Measurements from ENCODE around the gene SSR1.
"Not testable (repeated sequence)": the region's sequence is repeated elsewhere in the genome, so short reads cannot be mapped to it uniquely, and the experiment has no call there.

The SSR1 gene

DNA sequence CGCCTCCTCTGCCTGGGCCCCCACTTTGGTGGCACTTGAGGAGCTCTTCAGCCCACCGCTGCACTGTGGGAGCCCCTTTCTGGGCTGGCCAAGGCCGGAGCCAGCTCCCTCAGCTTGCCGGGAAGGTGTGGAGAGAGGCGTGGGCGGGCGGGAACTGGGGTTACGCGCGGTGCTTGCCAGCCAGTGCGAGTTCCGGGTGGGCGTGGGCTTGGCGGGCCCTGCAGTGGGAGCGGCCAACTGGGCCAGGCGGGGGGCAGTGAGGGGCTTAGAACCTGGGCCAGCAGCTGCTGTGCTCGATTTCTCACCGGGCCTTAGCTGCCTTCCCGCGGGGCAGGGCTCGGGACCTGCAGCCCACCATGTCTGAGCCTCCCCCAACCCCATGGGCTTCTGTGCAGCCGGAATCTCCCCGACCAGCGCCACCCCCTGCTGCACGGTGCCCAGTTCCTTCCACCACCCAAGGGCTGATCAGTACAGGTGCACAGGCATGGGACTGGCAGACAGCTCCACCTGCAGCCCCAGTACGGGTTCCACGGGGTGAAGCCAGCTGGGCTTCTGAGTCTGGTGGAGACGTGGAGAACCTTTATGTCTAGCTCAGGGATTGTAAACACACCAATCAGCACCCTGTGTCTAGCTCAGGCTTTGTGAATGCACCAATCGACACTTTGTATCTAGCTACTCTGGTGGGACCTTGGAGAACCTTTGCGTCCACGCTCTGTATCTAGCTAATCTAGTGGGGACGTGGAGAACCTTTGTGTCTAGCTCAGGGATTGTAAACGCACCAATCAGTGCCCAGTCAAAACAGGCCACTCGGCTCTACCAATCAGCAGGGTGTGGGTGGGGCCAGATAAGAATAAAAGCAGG lies 2.3 kb upstream of the SSR1 start:
- TF ChIP-seq POLR2AphosphoS5 (IDR thresholded peaks at IDR 0.05; ENCODE audit: low read depth), result peak; percentile 36; the same call in 1 of the 2 replicates
- DNase-seq (ENCODE audit: low read depth in 1 of 2, low spot score in 1 of 2), result peak in 1 of 2 experiments; percentile 40
- not testable (repeated sequence) for H3K4me3 ChIP-seq (replicated peaks; ENCODE audit: insufficient read depth, low read length); H3K27me3 ChIP-seq (ENCODE audit: insufficient read depth, poor library complexity, severe bottlenecking)
- peak overlapping the region; percentile 86 for H3K27ac ChIP-seq (replicated peaks)

DNA sequence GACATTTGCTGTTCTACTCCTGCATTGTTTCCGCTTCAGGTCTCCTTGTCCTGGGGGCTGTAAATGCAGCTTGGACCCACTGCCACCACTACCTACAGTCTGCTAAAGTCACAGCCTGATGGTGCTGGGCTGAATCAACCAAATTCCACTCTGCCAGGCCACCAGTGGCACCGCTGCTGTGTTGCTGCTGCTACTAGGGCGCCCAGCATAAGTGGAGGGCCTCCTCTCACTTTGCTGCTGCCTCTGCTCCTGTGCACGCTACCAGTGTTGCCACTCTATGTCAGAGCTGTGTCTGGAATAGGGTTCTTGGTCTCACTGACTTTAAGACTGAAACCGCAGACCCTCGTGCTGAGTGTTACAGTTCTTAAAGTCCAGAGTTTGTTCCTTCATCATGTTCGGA lies 1.4 kb upstream of the SSR1 start:
- Histone ChIP-seq H3K4me3 (replicated peaks; ENCODE audit: insufficient read depth, low read length) (no peak overlapping the region), H3K27me3 (ENCODE audit: insufficient read depth, poor library complexity, severe bottlenecking) (no peaks in the 10 kb centered on the region), H3K27ac (replicated peaks) (peak overlapping the region; percentile 86)
- TF ChIP-seq, protein P1, sequence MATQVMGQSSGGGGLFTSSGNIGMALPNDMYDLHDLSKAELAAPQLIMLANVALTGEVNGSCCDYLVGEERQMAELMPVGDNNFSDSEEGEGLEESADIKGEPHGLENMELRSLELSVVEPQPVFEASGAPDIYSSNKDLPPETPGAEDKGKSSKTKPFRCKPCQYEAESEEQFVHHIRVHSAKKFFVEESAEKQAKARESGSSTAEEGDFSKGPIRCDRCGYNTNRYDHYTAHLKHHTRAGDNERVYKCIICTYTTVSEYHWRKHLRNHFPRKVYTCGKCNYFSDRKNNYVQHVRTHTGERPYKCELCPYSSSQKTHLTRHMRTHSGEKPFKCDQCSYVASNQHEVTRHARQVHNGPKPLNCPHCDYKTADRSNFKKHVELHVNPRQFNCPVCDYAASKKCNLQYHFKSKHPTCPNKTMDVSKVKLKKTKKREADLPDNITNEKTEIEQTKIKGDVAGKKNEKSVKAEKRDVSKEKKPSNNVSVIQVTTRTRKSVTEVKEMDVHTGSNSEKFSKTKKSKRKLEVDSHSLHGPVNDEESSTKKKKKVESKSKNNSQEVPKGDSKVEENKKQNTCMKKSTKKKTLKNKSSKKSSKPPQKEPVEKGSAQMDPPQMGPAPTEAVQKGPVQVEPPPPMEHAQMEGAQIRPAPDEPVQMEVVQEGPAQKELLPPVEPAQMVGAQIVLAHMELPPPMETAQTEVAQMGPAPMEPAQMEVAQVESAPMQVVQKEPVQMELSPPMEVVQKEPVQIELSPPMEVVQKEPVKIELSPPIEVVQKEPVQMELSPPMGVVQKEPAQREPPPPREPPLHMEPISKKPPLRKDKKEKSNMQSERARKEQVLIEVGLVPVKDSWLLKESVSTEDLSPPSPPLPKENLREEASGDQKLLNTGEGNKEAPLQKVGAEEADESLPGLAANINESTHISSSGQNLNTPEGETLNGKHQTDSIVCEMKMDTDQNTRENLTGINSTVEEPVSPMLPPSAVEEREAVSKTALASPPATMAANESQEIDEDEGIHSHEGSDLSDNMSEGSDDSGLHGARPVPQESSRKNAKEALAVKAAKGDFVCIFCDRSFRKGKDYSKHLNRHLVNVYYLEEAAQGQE (IDR thresholded peaks at IDR 0.05; ENCODE audit: insufficient replicate concordance, low read depth), result no peak
- TF ChIP-seq POLR2AphosphoS5 (IDR thresholded peaks at IDR 0.05; ENCODE audit: low read depth) (no peak), GABPA (IDR thresholded peaks at IDR 0.05; ENCODE audit: low read depth) (no peak), SPI1 (IDR thresholded peaks at IDR 0.05; ENCODE audit: borderline replicate concordance, low read depth) (no peak)
- TF ChIP-seq, protein P2, sequence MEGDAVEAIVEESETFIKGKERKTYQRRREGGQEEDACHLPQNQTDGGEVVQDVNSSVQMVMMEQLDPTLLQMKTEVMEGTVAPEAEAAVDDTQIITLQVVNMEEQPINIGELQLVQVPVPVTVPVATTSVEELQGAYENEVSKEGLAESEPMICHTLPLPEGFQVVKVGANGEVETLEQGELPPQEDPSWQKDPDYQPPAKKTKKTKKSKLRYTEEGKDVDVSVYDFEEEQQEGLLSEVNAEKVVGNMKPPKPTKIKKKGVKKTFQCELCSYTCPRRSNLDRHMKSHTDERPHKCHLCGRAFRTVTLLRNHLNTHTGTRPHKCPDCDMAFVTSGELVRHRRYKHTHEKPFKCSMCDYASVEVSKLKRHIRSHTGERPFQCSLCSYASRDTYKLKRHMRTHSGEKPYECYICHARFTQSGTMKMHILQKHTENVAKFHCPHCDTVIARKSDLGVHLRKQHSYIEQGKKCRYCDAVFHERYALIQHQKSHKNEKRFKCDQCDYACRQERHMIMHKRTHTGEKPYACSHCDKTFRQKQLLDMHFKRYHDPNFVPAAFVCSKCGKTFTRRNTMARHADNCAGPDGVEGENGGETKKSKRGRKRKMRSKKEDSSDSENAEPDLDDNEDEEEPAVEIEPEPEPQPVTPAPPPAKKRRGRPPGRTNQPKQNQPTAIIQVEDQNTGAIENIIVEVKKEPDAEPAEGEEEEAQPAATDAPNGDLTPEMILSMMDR (IDR thresholded peaks at IDR 0.05; ENCODE audit: insufficient read depth, low read length), result no peak
- peak in 1 of 2 experiments; percentile 19 for DNase-seq (ENCODE audit: low read depth in 1 of 2, low spot score in 1 of 2)

DNA sequence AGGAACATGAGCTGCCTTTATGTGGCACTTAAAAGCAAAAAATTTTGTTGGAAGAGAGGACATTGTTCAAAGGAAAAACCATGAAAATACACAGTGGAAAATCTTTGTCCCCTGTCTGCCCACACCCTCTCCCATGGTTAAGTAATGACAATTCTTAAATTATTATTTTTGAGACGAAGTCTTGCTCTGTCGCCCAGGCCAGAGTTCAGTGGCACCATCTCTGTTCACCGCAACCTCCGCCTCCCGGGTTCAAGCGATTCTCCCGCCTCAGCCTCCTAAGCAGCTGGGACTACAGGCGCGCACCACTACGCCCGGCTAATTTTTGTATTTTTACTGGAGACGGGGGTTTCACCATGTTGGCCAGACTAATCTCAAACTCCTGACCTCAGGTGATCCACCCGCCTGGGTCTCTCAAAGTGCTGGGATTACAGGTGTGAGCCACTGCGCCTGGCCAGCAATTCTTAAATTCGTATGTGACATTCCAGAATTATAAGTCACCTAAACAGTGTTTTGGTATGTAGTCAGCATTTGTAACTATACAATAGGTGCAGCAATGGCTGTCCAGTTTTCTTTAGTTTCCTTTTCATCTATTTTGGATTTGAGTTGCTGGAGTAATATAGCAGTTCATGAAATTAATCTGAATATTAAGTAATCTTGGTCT lies 636 bp upstream of the SSR1 start:
- no peak for TF ChIP-seq POLR2AphosphoS5 (IDR thresholded peaks at IDR 0.05; ENCODE audit: low read depth)
- TF ChIP-seq, protein P2 (IDR thresholded peaks at IDR 0.05; ENCODE audit: insufficient read depth, low read length), result no peak
- TF ChIP-seq GABPA (IDR thresholded peaks at IDR 0.05; ENCODE audit: low read depth), result no peak
- TF ChIP-seq, protein P1 (IDR thresholded peaks at IDR 0.05; ENCODE audit: insufficient replicate concordance, low read depth), result no peak
- TF ChIP-seq SPI1 (IDR thresholded peaks at IDR 0.05; ENCODE audit: borderline replicate concordance, low read depth), result no peak
- DNase-seq (ENCODE audit: low read depth in 1 of 2, low spot score in 1 of 2), result peak in 1 of 2 experiments; percentile 18
- no peaks in the 10 kb centered on the region for H3K27me3 ChIP-seq (ENCODE audit: insufficient read depth, poor library complexity, severe bottlenecking)
- H3K4me3 ChIP-seq (replicated peaks; ENCODE audit: insufficient read depth, low read length), result peak overlapping the region; percentile 96
- peak overlapping the region; percentile 86 for H3K27ac ChIP-seq (replicated peaks)

DNA sequence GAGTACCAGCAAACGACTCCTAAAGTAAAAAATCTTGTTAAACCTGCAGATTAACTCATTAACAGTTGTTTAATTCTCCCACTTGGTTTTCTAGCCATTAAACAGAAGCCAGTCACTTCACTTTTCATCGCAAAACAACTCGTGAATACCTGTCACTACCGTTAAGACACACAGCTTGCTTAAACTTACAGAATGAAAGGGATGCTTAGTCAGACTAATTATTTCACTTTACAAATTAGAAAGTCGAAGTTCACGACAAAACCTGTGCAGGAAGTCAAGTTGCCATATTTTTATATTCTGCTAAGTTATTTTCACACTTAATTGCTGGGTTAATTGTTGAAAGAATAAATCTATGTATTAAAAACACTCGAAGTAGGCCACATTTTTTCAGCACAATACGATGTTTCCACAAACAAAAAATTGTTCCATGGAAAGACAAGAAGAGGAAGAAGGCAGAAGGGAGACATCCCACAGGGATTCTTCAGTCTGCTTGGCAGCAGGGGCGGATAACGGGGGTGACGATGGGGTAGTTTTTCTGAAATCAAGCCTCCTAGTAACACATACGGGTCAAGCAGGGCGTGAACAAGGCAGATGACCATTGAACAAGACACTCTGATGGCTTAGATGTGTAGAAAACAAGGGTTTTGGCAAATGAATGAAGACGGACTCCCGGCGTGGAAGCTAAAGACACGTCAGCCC lies 933 bp downstream of the SSR1 start:
- peak overlapping the region; percentile 86 for H3K27ac ChIP-seq (replicated peaks)
- DNase-seq (ENCODE audit: low read depth in 1 of 2, low spot score in 1 of 2), result no peak
- peak overlapping the region; percentile 96 for H3K4me3 ChIP-seq (replicated peaks; ENCODE audit: insufficient read depth, low read length)
- H3K27me3 ChIP-seq (ENCODE audit: insufficient read depth, poor library complexity, severe bottlenecking), result no peaks in the 10 kb centered on the region
- TF ChIP-seq POLR2AphosphoS5 (IDR thresholded peaks at IDR 0.05; ENCODE audit: low read depth), result no peak
- TF ChIP-seq, protein P2 (IDR thresholded peaks at IDR 0.05; ENCODE audit: insufficient read depth, low read length), result no peak
- TF ChIP-seq, protein P1 (IDR thresholded peaks at IDR 0.05; ENCODE audit: insufficient replicate concordance, low read depth), result no peak
- TF ChIP-seq GABPA (IDR thresholded peaks at IDR 0.05; ENCODE audit: low read depth), result no peak
- no peak for TF ChIP-seq SPI1 (IDR thresholded peaks at IDR 0.05; ENCODE audit: borderline replicate concordance, low read depth)

Measured in HL-60 (cell line).